Posterior vena cava (tissue), 2 donors: ENCODE measurements around the gene NUP214. TPM values are rescaled to one million over a fixed set of nuclear protein-coding genes. Genes with fewer than 3 reads are reported as not detected.
"Not testable (repeated sequence)": the region's sequence is repeated elsewhere in the genome, so short reads cannot be mapped to it uniquely, and the experiment has no call there.

ENCODE experiments used
- DNase-seq: peaks from one replicate; pipeline ENCODE4 v3.0.0-alpha.2; 2020; ENCODE audit warnings: low spot score
- intact Hi-C, 2 donors: fragments of 100-400 bp; cut with DNase I; formaldehyde crosslinking; loops; one replicate each; pipeline versions ENCODE4 v1.14.1 to v1.14.2; 2022 to 2023
- total RNA-seq, 2 donors: library from RNA; stranded (reverse); fragmentation: NEBNext Ultra II Directional; extraction: Animal tissue kit (Norgen Biotek cat#: 25700); gene quantifications; one replicate each; pipeline ENCODE4 v1.2.1, GENCODE V29; 2021
- donor health status: DM: yes; HTN: yes; CAD: no.
- donor health status: DM: yes; HTN: yes; CAD: no.

Gene NUP214
- total RNA-seq, 2 donors from 2014 or later, result 33.9 to 40.8 TPM

GRCh38 chr9:131095666-131096268 is 29.6 kb upstream of the NUP214 start:
- intact Hi-C loops, result no loop called here
- DNase-seq, result no peak

- intact Hi-C loops, result no loop called here
- DNase-seq, result no peak
Measured at GRCh38 chr9:131096269-131097125, 28.9 kb upstream of the NUP214 start, which contains the start of gene AIF1L. AIF1L (plus strand) TSS chr9:131096531; CDS start chr9:131096630, 99 bp downstream.

- intact Hi-C loops, result no loop called here
- DNase-seq, result no peak
Measured at GRCh38 chr9:131097126-131097947, 28.0 kb upstream of the NUP214 start.

- intact Hi-C loops, result no loop called here
Measured at GRCh38 chr9:131097948-131098278, 27.5 kb upstream of the NUP214 start.

GRCh38 chr9:131098391-131099101 is 26.8 kb upstream of the NUP214 start:
- no peak for DNase-seq
- intact Hi-C loops, result no loop called here

More at GRCh38 chr9:131097948-131098278, 27.5 kb upstream of the NUP214 start:
- DNase-seq, result no peak

GRCh38 chr9:131099102-131099606 is 26.2 kb upstream of the NUP214 start:
- no peak for DNase-seq
- intact Hi-C loops, result no loop called here

- DNase-seq, intact Hi-C loops: not testable (repeated sequence)
Measured at GRCh38 chr9:131099845-131100244, 25.5 kb upstream of the NUP214 start.

GRCh38 chr9:131100445-131100844 is 24.9 kb upstream of the NUP214 start:
- intact Hi-C loops, result no loop called here
- no peak for DNase-seq

- intact Hi-C loops, result no loop called here
- DNase-seq, result no peak
Measured at GRCh38 chr9:131101207-131101964, 24.0 kb upstream of the NUP214 start.

GRCh38 chr9:131103024-131103423 is 22.4 kb upstream of the NUP214 start:
- DNase-seq, result no peak
- intact Hi-C loops, result no loop called here

GRCh38 chr9:131103535-131103934 is 21.9 kb upstream of the NUP214 start:
- intact Hi-C loops, result no loop called here
- DNase-seq, result no peak

GRCh38 chr9:131104016-131104740 is 21.2 kb upstream of the NUP214 start:
- intact Hi-C loops, result no loop called here
- DNase-seq, result no peak

- no peak for DNase-seq
- intact Hi-C loops, result no loop called here
Measured at GRCh38 chr9:131105952-131106351, 19.4 kb upstream of the NUP214 start.

GRCh38 chr9:131107760-131108159 is 17.6 kb upstream of the NUP214 start:
- intact Hi-C loops, result no loop called here
- DNase-seq, result no peak

- intact Hi-C loops, result no loop called here
- DNase-seq, result peak; percentile 69
Measured at GRCh38 chr9:131111186-131111853, 14.1 kb upstream of the NUP214 start.

GRCh38 chr9:131111854-131112311 is 13.5 kb upstream of the NUP214 start:
- DNase-seq, result peak; percentile 80
- intact Hi-C loops, result no loop called here
